SK-N-SH treated with all-trans-retinoic acid at 6 μM for 48 hours (cell line): ENCODE data around the gene FRMD4A.
A peak's percentile ranks its signal among the peaks of the same experiment; 100 is the strongest.

Experiments
- ATAC-seq: fragments of 200-7000 bp; cut with Tn5 transposase; 3 replicates; pipeline ENCODE4 v1.9.1; 2020; ENCODE audit warnings: mild to moderate bottlenecking, moderate library complexity
- ARNTL ChIP-seq: fragments of 450-650 bp; formaldehyde crosslinking; IDR thresholded peaks from 2 replicates; pipeline ENCODE4 v1.5.0; 2020; ENCODE audit warnings: low read depth, mild to moderate bottlenecking, moderate library complexity, borderline replicate concordance
- BACH2 ChIP-seq: fragments of 250-450 bp; sonication (Bioruptor Pico); IDR thresholded peaks from 2 replicates; pipeline ENCODE4 v1.9.0; 2021; ENCODE audit warnings: mild to moderate bottlenecking, borderline replicate concordance
- CREB5 ChIP-seq: fragments of 250-450 bp; sonication (Bioruptor Pico); IDR thresholded peaks from 2 replicates; pipeline ENCODE4 v1.5.1; 2020; ENCODE audit warnings: low read depth, mild to moderate bottlenecking, moderate library complexity
- CSDC2 ChIP-seq: fragments of 250-450 bp; sonication (Bioruptor Pico); IDR thresholded peaks from 2 replicates; pipeline ENCODE4 v1.5.0; 2020; ENCODE audit warnings: mild to moderate bottlenecking, moderate library complexity
- CSRNP3 ChIP-seq: fragments of 250-450 bp; sonication (Bioruptor Pico); IDR thresholded peaks from 2 replicates; pipeline ENCODE4 v1.5.1; 2021; ENCODE audit warnings: mild to moderate bottlenecking, moderate library complexity
- ESRRG ChIP-seq: fragments of 250-450 bp; sonication (Bioruptor Pico); IDR thresholded peaks from 2 replicates; pipeline ENCODE4 v1.6.1; 2021; ENCODE audit warnings: mild to moderate bottlenecking
- GLIS3 ChIP-seq: fragments of 250-450 bp; sonication (Bioruptor Pico); IDR thresholded peaks from 2 replicates; pipeline ENCODE4 v1.5.0; 2020; ENCODE audit warnings: mild to moderate bottlenecking, moderate library complexity
- ISL1 ChIP-seq: fragments of 250-450 bp; sonication (Bioruptor Pico); IDR thresholded peaks from 2 replicates; pipeline ENCODE4 v2.1.2; 2022; ENCODE audit warnings: mild to moderate bottlenecking, moderate library complexity
- PATZ1 ChIP-seq: fragments of 250-450 bp; sonication (Bioruptor Pico); IDR thresholded peaks from 2 replicates; pipeline ENCODE4 v1.8.0; 2020; ENCODE audit warnings: mild to moderate bottlenecking, moderate library complexity, borderline replicate concordance
- POU6F1 ChIP-seq: fragments of 250-450 bp; sonication (Bioruptor Pico); IDR thresholded peaks from 2 replicates; pipeline ENCODE4 v1.8.0; 2021; ENCODE audit warnings: low read depth, mild to moderate bottlenecking, moderate library complexity, borderline replicate concordance
- PPARA ChIP-seq: fragments of 250-450 bp; sonication (Bioruptor Pico); IDR thresholded peaks from 2 replicates; pipeline ENCODE4 v1.5.0; 2020; ENCODE audit warnings: mild to moderate bottlenecking, borderline replicate concordance
- RARB ChIP-seq: fragments of 250-450 bp; sonication (Bioruptor Pico); IDR thresholded peaks from 2 replicates; pipeline ENCODE4 v1.8.0; 2021; ENCODE audit warnings: mild to moderate bottlenecking, moderate library complexity
- SNAI2 ChIP-seq: fragments of 250-450 bp; sonication (Bioruptor Pico); IDR thresholded peaks from 2 replicates; pipeline ENCODE4 v1.5.0; 2020; ENCODE audit warnings: mild to moderate bottlenecking, moderate library complexity
- TCF4 ChIP-seq: fragments of 250-450 bp; sonication (Bioruptor Pico); IDR thresholded peaks from 2 replicates; pipeline ENCODE4 v1.8.0; 2021; ENCODE audit warnings: mild to moderate bottlenecking, moderate library complexity, borderline replicate concordance
- TSHZ2 ChIP-seq: fragments of 250-450 bp; sonication (Bioruptor Pico); IDR thresholded peaks from 2 replicates; pipeline ENCODE4 v1.5.0; 2020; ENCODE audit warnings: mild to moderate bottlenecking, moderate library complexity
- ZFP3 ChIP-seq: fragments of 250-450 bp; sonication (Bioruptor Pico); IDR thresholded peaks from 2 replicates; pipeline ENCODE4 v1.5.0; 2020; ENCODE audit warnings: mild to moderate bottlenecking, moderate library complexity
- ZNF70 ChIP-seq: fragments of 450-650 bp; formaldehyde crosslinking; IDR thresholded peaks from 2 replicates; pipeline ENCODE4 v1.5.0; 2020; ENCODE audit warnings: mild to moderate bottlenecking, moderate library complexity
- ZNF8 ChIP-seq: fragments of 450-650 bp; formaldehyde crosslinking; IDR thresholded peaks from 2 replicates; pipeline ENCODE4 v1.5.0; 2020; ENCODE audit warnings: mild to moderate bottlenecking, moderate library complexity

The FRMD4A gene

GRCh38 chr10:13686331-13686752 is 644.4 kb downstream of the FRMD4A start:
- TF ChIP-seq ZNF8 (CRISPR knock-in tag) = no peak
- TF ChIP-seq CSDC2 (CRISPR knock-in tag) = no peak
- no peak for TF ChIP-seq SNAI2
- TF ChIP-seq ZFP3 (CRISPR knock-in tag) = no peak
- no peak for TF ChIP-seq TCF4 (CRISPR knock-in tag)
- TF ChIP-seq GLIS3 = no peak
- no peak for TF ChIP-seq PATZ1 (CRISPR knock-in tag)
- no peak for TF ChIP-seq ARNTL (CRISPR knock-in tag)
- ATAC-seq = no peak

GRCh38 chr10:13685885-13686284 is 644.8 kb downstream of the FRMD4A start:
- ATAC-seq = no peak; the same call in 2 of the 3 replicates
- TF ChIP-seq ZNF70 (CRISPR knock-in tag) (no peak), CREB5 (no peak), ZNF8 (CRISPR knock-in tag) (no peak), ESRRG (CRISPR knock-in tag) (no peak), BACH2 (CRISPR knock-in tag) (no peak), PPARA (CRISPR knock-in tag) (no peak), ISL1 (CRISPR knock-in tag) (no peak), GLIS3 (no peak), SNAI2 (no peak), TSHZ2 (CRISPR knock-in tag) (no peak)

GRCh38 chr10:13684806-13685482 is 645.8 kb downstream of the FRMD4A start:
- TF ChIP-seq GLIS3 = no peak
- peak; percentile 52; the same call in 1 of the 2 replicates for TF ChIP-seq ISL1 (CRISPR knock-in tag)
- no peak for TF ChIP-seq TCF4 (CRISPR knock-in tag)
- no peak for TF ChIP-seq TSHZ2 (CRISPR knock-in tag)
- TF ChIP-seq, all 23 proteins: peak for 1

GRCh38 chr10:13684252-13684791 is 646.4 kb downstream of the FRMD4A start:
- ATAC-seq = peak; percentile 80
- TF ChIP-seq ZFP3 (CRISPR knock-in tag) (peak; percentile 90), ESRRG (CRISPR knock-in tag) (no peak), ARNTL (CRISPR knock-in tag) (no peak), CSRNP3 (no peak), CSDC2 (CRISPR knock-in tag) (peak; percentile 97), POU6F1 (CRISPR knock-in tag) (0 out of 2 replicates have a peak, but pooled peaks have one; percentile 58), CREB5 (peak; percentile 60; the same call in 1 of the 2 replicates), RARB (peak; percentile 94), GLIS3 (peak; percentile 64; the same call in 1 of the 2 replicates), SNAI2 (peak; percentile 95), ZNF70 (CRISPR knock-in tag) (no peak)

More at GRCh38 chr10:13684806-13685482, 645.8 kb downstream of the FRMD4A start:
- ATAC-seq = peak; percentile 70
